Vagina (tissue), 2 donors: ENCODE data around the gene TMPRSS12.
"Not testable (repeated sequence)": the region's sequence is repeated elsewhere in the genome, so short reads cannot be mapped to it uniquely, and the experiment has no call there.

Source experiments
- CTCF ChIP-seq, 3 experiments: fragments of 450-650 bp in 2 of 3; fragments of 200-600 bp in 1 of 3; sonication (generic) in 1 of 3; IDR thresholded peaks; one replicate each; pipeline ENCODE4 v1.5.1; 2017 to 2019; ENCODE audit warnings: antibody characterized with exemption in 3 of 3, mild to moderate bottlenecking in 2 of 3, moderate library complexity in 2 of 3
- POLR2AphosphoS5 ChIP-seq, 2 donors: sonication (generic); formaldehyde crosslinking; IDR thresholded peaks; one replicate each; pipeline ENCODE4 v1.9.0; 2017; ENCODE audit warnings: antibody characterized with exemption in 2 of 2, mild to moderate bottlenecking in 2 of 2, low read depth in 1 of 2; ENCODE audit not compliant: insufficient read depth in 1 of 2

GRCh38 chr12:50926932-50927331 lies 84.2 kb downstream of the TMPRSS12 start:
- not testable (repeated sequence) for TF ChIP-seq CTCF (IDR thresholded peaks at IDR 0.05); POLR2AphosphoS5 (IDR thresholded peaks at IDR 0.05; ENCODE audit: insufficient read depth in 1 of 2, low read depth in 1 of 2)
